Activated CD4-positive, alpha-beta T cell treated with anti-CD3 and anti-CD28 coated beads, Interleukin-2, amount 50 U/mL, for 16 hours (primary cell): ENCODE measurements around the gene TMEM39A.
A peak's percentile ranks its signal among the peaks of the same experiment; 100 is the strongest.

Experiments used
- DNase-seq: peaks from one replicate; pipeline ENCODE4 v3.0.0-alpha.2; 2020

The TMEM39A gene

DNA sequence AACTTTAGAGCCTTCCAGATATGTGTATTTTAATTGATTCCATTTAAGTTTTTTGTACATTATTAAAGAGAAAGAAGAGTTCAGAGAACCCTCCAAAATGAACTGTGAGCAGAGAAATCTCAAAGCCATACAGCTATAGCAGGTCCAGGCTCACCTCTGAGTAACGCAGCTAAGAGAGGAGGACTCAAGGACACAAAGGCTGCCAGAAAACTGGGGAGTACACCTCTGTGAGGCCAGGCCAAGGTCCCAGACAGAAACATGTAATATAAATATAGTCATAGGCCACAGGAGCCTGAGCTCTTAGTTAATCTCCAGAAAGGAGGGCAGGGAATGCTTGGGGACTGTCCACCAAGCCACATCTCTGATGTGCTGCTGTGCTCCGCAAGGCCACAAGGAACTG is 66.5 kb downstream of the TMEM39A start:
- no peak for DNase-seq

- peak; percentile 51 for DNase-seq
Measured at GRCh38 chr3:119395923-119396358, 67.5 kb downstream of the TMEM39A start.

- no peak for DNase-seq
Measured at GRCh38 chr3:119388577-119388976, 74.8 kb downstream of the TMEM39A start.

GRCh38 chr3:119382134-119382533 is 81.3 kb downstream of the TMEM39A start:
- no peak for DNase-seq

- DNase-seq = no peak
Measured at GRCh38 chr3:119380697-119381096, 82.7 kb downstream of the TMEM39A start.
